OCI-LY7 (cell line): ENCODE measurements around the gene ALS2CL. TPM values are rescaled to one million over a fixed set of nuclear protein-coding genes. Genes with fewer than 3 reads are reported as not detected.

ENCODE experiments used
- BruUV-seq: library from RNA; stranded (reverse); fragments of 400-500 nt; replicated peaks from 2 replicates; lab custom pipeline; 2021; lab: Mats Ljungman, UMichigan
- CTCF ChIA-PET: fragments of 300-600 bp; sonication (Branson Sonifier 250); formaldehyde crosslinking; loops from one replicate; lab custom pipeline; 2022; ENCODE audit warnings: antibody characterized with exemption; ENCODE audit not compliant: unreplicated experiment; lab: Charles Lee
- POLR2A ChIA-PET: fragments of 300-600 bp; sonication (Branson Sonifier 250); formaldehyde crosslinking; loops from one replicate; lab custom pipeline; 2022; ENCODE audit warnings: antibody characterized with exemption; lab: Charles Lee
- DNase-seq: peaks from one replicate; pipeline ENCODE4 v3.0.0-alpha.2; 2015; ENCODE audit warnings: low spot score
- H2AFZ ChIP-seq: fragments of 200-600 bp; sonication (generic), shearing (Covaris generic); 2 replicates; pipeline ENCODE4 v1.6.1; 2014; ENCODE audit warnings: mild to moderate bottlenecking, antibody characterized with exemption, low read length, moderate library complexity
- H3K27ac ChIP-seq: fragments of 200-600 bp; sonication (generic); 2 replicates; pipeline ENCODE4 v1.5.1; 2014; ENCODE audit warnings: mixed run types, low read depth, mild to moderate bottlenecking, moderate library complexity, low read length, inconsistent platforms; ENCODE audit not compliant: poor library complexity, severe bottlenecking
- H3K36me3 ChIP-seq: fragments of 200-600 bp; sonication (generic); 2 replicates; pipeline ENCODE4 v1.6.1; 2014; ENCODE audit warnings: mild to moderate bottlenecking, antibody characterized with exemption, low read length, moderate library complexity, mixed read lengths; ENCODE audit not compliant: insufficient read depth
- H3K4me1 ChIP-seq: fragments of 200-600 bp; sonication (generic); 2 replicates; pipeline ENCODE4 v1.5.1; 2014; ENCODE audit warnings: mild to moderate bottlenecking, low read length; ENCODE audit not compliant: insufficient read depth, poor library complexity, severe bottlenecking
- H3K4me2 ChIP-seq: fragments of 200-600 bp; sonication (generic); 2 replicates; pipeline ENCODE4 v1.6.1; 2014; ENCODE audit warnings: mild to moderate bottlenecking, low read length
- H3K4me3 ChIP-seq: fragments of 200-600 bp; sonication (generic); 2 replicates; pipeline ENCODE4 v1.5.1; 2014; ENCODE audit warnings: mild to moderate bottlenecking, low read depth, low read length; ENCODE audit not compliant: poor library complexity, severe bottlenecking
- H3K79me2 ChIP-seq: fragments of 200-600 bp; sonication (generic); 2 replicates; pipeline ENCODE4 v1.6.1; 2016; ENCODE audit warnings: low read depth, mild to moderate bottlenecking, low read length, moderate library complexity, mixed read lengths; ENCODE audit not compliant: insufficient read depth
- H3K9me2 ChIP-seq: fragments of 200-600 bp; sonication (generic); 2 replicates; pipeline ENCODE4 v1.6.1; 2016; ENCODE audit warnings: mild to moderate bottlenecking, low read length, mixed read lengths; ENCODE audit not compliant: insufficient read depth
- H3K9me3 ChIP-seq: fragments of 200-600 bp; sonication (generic); 2 replicates; pipeline ENCODE4 v1.6.1; 2014; ENCODE audit warnings: mild to moderate bottlenecking, mixed run types, low read length, mixed read lengths
- H4K20me1 ChIP-seq: fragments of 200-600 bp; sonication (generic); 2 replicates; pipeline ENCODE4 v1.6.1; 2014; ENCODE audit warnings: mild to moderate bottlenecking, antibody characterized with exemption, low read length, moderate library complexity, mixed read lengths; ENCODE audit not compliant: insufficient read depth
- EZH2phosphoT487 ChIP-seq: fragments of 200-600 bp; sonication (generic); IDR thresholded peaks from 2 replicates; pipeline ENCODE4 v1.6.1; 2018; ENCODE audit warnings: low read depth, borderline replicate concordance, mild to moderate bottlenecking, mixed run types, antibody characterized with exemption, low read length, moderate library complexity, mixed read lengths
- intact Hi-C: fragments of 100-400 bp; cut with micrococcal nuclease; formaldehyde crosslinking; loops from one replicate; pipeline ENCODE4 v1.10.0; 2022; ENCODE audit not compliant: unreplicated experiment
- total RNA-seq, 2 experiments: library from RNA; depleted of rRNA in 1 of 2; stranded (reverse); fragments of >200 nt in 1 of 2; shearing (Covaris generic) in 1 of 2; gene quantifications; 2 replicates each; pipeline ENCODE4 v1.2.3, GENCODE V29; 2014 to 2022
- TF ChIP-seq, protein P1 (sequence below): fragments of 200-600 bp; sonication (generic); conservative IDR thresholded peaks from 2 replicates; pipeline ENCODE4 v1.5.1; 2014; ENCODE audit warnings: mild to moderate bottlenecking, antibody characterized with exemption, low read length, moderate library complexity, mixed read lengths

The ALS2CL gene
- total RNA-seq, 2 experiments from 2014 or later, result 0.28 TPM; not detected in 1

GRCh38 chr3:46722443-46722842 is 29.0 kb upstream of the ALS2CL start:
- Histone ChIP-seq H3K4me2 (no peak overlapping the region), H3K9me2 (no peaks in the 10 kb centered on the region), H3K79me2 (no peaks in the 10 kb centered on the region), H3K4me1 (no peaks in the 10 kb centered on the region), H3K9me3 (no peaks in the 10 kb centered on the region), H3K36me3 (no peaks in the 10 kb centered on the region), H3K4me3 (no peak overlapping the region), H3K27ac (no peak overlapping the region), H4K20me1 (no peaks in the 10 kb centered on the region), H2AFZ (no peak overlapping the region)
- no peak for DNase-seq
- TF ChIP-seq EZH2phosphoT487, result no peak
- TF ChIP-seq, protein P1, sequence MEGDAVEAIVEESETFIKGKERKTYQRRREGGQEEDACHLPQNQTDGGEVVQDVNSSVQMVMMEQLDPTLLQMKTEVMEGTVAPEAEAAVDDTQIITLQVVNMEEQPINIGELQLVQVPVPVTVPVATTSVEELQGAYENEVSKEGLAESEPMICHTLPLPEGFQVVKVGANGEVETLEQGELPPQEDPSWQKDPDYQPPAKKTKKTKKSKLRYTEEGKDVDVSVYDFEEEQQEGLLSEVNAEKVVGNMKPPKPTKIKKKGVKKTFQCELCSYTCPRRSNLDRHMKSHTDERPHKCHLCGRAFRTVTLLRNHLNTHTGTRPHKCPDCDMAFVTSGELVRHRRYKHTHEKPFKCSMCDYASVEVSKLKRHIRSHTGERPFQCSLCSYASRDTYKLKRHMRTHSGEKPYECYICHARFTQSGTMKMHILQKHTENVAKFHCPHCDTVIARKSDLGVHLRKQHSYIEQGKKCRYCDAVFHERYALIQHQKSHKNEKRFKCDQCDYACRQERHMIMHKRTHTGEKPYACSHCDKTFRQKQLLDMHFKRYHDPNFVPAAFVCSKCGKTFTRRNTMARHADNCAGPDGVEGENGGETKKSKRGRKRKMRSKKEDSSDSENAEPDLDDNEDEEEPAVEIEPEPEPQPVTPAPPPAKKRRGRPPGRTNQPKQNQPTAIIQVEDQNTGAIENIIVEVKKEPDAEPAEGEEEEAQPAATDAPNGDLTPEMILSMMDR, result no peak
- no TSS peak for BruUV-seq
- POLR2A ChIA-PET, result no interaction called here
- CTCF ChIA-PET, result no interaction called here
- intact Hi-C loops, result no loop called here

GRCh38 chr3:46721009-46721408 is 27.5 kb upstream of the ALS2CL start:
- ChIA-PET POLR2A (interaction anchor here (1.0 to 1.2 kb wide), 2 partner anchors 11 to 68 kb away, joined by 3 to 4 read pairs; no protein-coding TSS in a partner anchor), CTCF (no interaction called here)
- no peaks in the 10 kb centered on the region for H3K9me2 ChIP-seq
- no peak overlapping the region for H3K27ac ChIP-seq
- no peak overlapping the region for H2AFZ ChIP-seq
- H3K4me2 ChIP-seq, result no peak overlapping the region
- intact Hi-C loops, result no loop called here
- H3K9me3 ChIP-seq, result no peaks in the 10 kb centered on the region
- TF ChIP-seq, protein P1, result no peak
- no peak for TF ChIP-seq EZH2phosphoT487
- no peak overlapping the region for H3K4me3 ChIP-seq
- H3K36me3 ChIP-seq, result no peaks in the 10 kb centered on the region
- BruUV-seq, result no TSS peak
- H3K4me1 ChIP-seq, result no peaks in the 10 kb centered on the region
- no peaks in the 10 kb centered on the region for H4K20me1 ChIP-seq
- H3K79me2 ChIP-seq, result no peaks in the 10 kb centered on the region
- no peak for DNase-seq

DNA sequence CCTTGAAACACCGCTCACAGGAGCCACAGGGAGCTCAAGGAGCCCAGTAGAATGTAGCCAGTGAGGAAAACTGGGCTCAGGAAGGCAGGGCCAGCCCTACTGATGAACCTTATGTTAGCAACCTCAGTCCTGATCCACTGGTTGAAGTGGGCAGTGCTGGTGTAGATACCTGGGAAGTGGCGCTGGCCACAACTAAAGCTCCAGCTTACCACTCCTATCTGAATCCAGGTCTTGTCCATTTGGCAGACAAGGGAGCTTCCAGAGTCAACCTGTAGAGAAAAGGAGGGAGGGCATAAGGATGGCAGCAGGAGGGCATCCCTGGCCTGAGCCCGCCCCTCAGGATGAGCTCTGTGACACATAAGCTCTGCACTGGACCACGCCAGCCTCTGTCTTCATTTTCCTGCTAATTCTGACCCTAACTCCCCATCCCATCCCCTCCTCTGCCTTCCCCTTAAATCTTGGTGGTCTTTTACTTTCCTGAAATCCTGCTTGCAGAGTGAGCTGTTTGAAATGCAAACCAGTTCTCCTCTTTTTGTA is 26.3 kb upstream of the ALS2CL start:
- POLR2A ChIA-PET, result interaction anchor here (1.2 kb wide), 1 partner anchor 9 kb away, joined by 4 read pairs; no protein-coding TSS in a partner anchor
- no TSS peak for BruUV-seq
- intact Hi-C loops, result no loop called here

More for the DNA sequence above, 26.3 kb upstream of the ALS2CL start:
- Histone ChIP-seq H3K4me2 (no peak overlapping the region), H3K27ac (no peak overlapping the region), H3K79me2 (no peaks in the 10 kb centered on the region), H3K4me1 (no peaks in the 10 kb centered on the region), H4K20me1 (no peaks in the 10 kb centered on the region), H3K4me3 (no peak overlapping the region), H3K9me2 (no peaks in the 10 kb centered on the region), H3K9me3 (no peaks in the 10 kb centered on the region), H3K36me3 (no peaks in the 10 kb centered on the region), H2AFZ (no peak overlapping the region)
- no peak for DNase-seq
- no peak for TF ChIP-seq EZH2phosphoT487
- TF ChIP-seq, protein P1, result no peak
- CTCF ChIA-PET, result no interaction called here
